GM18868 (cell line): ENCODE measurements around the gene RASA4B.
"Not testable (repeated sequence)": the region's sequence is repeated elsewhere in the genome, so short reads cannot be mapped to it uniquely, and the experiment has no call there.

Experiments used
- ATAC-seq: cut with Tn5 transposase; IDR thresholded peaks from one replicate; pipeline ENCODE4 v1.9.1; 2021; ENCODE audit warnings: mild to moderate bottlenecking, moderate library complexity; ENCODE audit not compliant: unreplicated experiment

The RASA4B gene

GRCh38 chr7:102455596-102455995 is 62.0 kb downstream of the RASA4B start:
- no peak for ATAC-seq

DNA sequence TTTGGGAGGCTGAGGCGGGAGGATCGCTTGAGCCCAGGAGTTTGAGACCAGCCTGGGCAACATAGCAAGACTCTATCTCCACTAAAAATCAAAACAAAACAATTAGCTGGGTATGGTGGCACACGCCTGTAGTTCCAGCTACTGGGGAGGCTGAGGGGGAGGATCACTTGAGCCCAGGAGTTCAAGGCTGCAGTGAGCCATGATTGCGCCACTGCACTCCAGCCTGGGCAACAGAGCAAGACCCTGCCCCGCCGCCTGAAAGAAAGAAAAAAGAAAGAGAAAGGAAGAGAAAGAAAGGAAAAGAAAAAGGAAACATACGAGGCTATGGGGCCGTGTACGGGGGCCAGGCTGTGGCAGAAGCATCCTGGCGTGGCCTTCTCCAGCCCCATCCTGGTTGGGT is 62.6 kb downstream of the RASA4B start:
- not testable (repeated sequence) for ATAC-seq

DNA sequence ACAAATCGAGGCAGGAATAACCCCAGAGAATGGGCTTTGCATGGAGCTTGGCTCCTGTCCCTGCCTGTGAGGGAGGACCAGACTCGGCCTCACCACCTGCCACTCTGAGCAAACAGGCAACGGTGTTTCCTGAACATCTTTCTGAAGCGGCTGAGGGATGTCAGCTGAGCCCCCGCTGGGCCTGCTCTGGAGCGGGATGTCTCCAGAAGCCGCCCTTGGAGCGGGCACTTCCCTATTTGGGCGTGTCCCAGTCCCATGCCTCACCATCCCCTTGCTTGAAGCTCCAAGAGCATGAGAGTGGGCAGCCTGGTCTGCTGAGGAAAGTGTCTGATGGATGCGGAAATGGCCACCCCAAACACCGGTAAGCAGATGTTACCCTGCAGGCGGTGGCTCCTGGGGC is 63.1 kb downstream of the RASA4B start:
- no peak for ATAC-seq

GRCh38 chr7:102453319-102453718 is 64.3 kb downstream of the RASA4B start:
- ATAC-seq: no peak

- ATAC-seq: no peak
These were observed 65.1 kb downstream of the RASA4B start for GRCh38 chr7:102452451-102452850.

DNA sequence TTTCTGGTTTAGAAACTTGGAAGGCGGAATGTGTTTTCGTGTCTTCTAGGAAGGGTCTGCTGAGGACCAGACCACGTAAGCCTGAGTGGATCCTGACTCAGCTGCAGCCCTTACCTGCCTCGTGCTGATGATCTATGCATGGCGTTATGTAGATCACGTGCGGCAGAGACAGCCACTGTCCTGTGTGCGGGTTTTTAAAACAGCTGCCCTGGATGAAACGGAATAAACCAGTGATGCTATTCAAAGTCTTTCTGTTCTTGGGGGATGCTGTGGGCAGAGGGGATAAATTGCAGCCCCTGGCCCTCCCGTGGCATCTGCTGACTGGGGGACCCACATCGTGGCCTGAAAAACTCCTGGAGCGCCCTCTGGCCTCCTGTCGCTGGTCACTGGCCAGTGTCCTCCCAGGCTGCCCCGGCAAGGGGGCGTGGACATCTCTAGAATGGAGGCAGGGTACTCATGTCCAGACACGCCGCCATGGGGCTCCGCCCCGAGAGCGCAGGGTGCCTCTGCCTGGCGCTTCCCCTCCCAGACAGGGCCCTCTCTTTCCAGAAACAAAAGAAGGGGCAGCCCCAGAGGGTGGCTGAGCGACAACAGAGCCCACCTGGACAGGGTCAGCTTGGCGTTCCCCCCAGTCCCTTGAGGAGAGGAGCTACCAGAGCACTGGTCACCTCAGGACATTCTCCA is 66.1 kb downstream of the RASA4B start:
- no peak for ATAC-seq

GRCh38 chr7:102450242-102450641 is 67.3 kb downstream of the RASA4B start:
- ATAC-seq: no peak

- ATAC-seq: no peak
These were observed 68.4 kb downstream of the RASA4B start for GRCh38 chr7:102449136-102449535.

DNA sequence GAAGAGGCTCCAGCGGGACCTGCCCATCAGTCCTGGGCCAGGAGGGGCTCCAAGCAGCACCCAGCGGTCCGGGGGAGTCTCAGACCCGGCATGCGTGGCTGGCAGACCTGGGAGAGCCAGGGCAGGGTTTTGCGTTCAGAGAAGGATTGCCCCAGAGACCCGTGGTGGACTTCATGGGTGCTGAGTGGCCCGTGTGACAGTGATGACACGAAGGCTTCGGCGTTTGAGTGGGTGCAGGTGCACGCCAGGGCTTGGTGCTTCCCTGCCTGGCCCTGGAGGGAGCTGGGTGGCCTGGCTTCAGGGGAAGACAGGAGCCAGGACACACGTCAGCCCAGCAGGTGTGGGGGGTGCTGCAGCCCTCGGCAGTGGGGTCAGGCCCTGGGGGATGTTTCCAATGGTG is 70.3 kb downstream of the RASA4B start:
- ATAC-seq: no peak

- ATAC-seq: no peak
These were observed 71.0 kb downstream of the RASA4B start for GRCh38 chr7:102446387-102447156.

DNA sequence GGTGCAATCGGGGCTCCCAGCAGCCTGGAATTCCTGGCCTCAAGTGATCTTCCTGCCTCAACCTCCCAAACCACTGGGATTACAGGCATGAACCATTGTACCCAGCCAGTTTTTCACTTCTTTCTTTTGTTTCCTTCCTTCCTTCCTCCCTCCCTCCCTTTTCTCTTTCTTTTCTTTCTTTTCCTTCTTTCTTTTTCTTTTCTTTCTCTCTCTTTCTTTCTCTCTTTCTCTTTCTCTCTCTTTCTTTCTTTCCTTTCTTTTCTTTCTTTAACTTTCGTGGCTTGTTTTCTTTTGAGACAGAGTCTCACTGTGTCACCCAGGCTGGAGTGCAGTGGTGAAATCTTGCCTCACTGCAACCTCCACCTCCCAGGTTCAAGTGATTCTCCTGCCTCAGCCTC is 71.9 kb downstream of the RASA4B start:
- no peak for ATAC-seq

GRCh38 chr7:102444961-102445673 is 72.5 kb downstream of the RASA4B start:
- peak; percentile 56 for ATAC-seq

DNA sequence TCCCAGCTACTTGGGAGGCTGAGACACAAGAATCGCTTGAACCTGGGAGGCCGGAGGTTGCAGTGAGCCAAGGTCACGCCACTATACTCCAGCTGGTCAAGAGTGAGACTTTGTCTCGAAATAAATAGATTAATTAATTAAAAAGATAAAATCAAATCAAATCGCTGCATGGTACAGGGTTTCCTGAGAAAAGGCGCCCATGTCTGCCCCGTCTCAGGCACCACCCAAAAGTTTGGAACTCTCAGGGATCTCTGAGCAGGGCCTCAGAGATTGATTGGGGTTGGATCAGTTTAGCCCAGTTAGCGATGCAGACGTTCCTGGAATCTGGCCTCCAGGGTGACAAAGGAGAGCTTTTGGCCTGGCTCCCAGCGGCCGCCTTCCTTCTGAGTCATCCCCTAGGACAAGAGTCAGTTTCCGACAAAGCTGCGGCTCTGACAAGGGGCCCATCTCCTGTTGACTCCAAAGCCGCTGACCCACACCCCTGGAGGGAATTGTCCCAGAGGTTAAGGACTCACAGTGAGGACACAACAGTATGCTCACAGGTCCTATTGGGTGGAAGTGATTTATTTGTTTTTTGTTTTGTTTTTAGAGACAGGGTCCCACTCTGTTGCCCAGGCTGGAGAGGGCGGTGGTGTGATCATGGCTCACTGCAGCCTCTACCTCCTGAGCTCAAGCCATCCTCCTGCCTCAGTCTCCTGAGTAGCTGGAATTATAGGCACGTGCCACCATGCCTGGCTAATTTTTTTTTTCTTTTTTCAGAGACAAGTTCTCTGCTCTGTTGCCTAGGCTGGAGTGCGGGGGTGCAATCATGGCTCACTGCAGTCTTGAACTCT is 77.4 kb downstream of the RASA4B start:
- no peak for ATAC-seq

GRCh38 chr7:102436118-102436517 is 81.5 kb downstream of the RASA4B start:
- ATAC-seq: no peak

- no peak for ATAC-seq
These were observed 83.5 kb downstream of the RASA4B start for GRCh38 chr7:102434039-102434486.

DNA sequence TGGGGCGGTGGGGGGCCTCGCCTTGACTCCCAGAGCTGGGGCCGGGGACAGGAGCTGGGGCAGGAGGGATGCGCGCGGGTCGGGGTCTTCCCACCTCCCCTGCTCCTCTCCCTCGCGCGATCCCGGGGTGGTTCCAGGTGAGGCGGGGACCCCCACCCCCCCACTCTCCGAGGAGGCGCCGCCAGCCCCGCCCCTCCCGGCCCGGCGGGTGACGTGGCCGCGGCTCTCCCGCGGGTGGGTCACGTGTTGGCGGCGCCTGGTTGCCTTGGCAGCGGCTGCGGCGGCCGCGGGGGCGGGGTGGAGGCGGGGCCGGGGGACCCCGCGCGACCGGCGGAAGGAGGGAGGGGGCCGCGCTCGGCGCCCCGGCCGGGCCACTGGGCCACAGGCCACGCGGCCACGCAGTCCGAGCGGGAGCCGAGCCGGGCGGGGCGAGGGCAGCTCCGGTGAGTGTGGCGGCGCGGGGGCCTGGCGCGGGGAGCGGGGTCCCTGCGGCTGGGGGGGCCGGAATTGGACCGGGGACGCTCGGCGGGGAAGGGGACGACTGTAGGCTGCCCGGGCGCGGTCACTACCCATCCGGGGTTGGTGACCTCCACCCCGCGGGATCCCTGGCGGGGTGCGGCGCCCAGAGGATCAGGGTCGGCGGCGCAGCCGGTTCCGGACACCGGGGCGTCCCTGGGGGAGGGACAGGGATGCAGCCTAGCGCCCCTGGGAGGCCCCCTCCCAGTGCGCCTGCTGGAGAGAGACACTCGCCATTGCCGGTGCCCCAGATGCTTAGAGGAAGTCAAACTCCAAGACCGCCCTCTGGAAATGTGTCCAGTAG is 84.1 kb downstream of the RASA4B start, which contains the start of gene ORAI2:
Gene ORAI2, plus strand, starts transcription at position 357 of the 820 bp plus-strand sequence. CDS start 5,382 bp downstream, outside the sequence.
- peak; percentile 71 for ATAC-seq
